Kidney epithelial cell (primary cell): ENCODE measurements around the gene ZNF692. TPM values are rescaled to one million over a fixed set of nuclear protein-coding genes. Genes with fewer than 3 reads are reported as not detected.

Experiments
- DNase-seq: peaks from one replicate; pipeline ENCODE4 v3.0.0-alpha.2; 2010; ENCODE audit warnings: low read depth
- H3K27me3 ChIP-seq: 2 replicates; pipeline ENCODE4 v1.6.0; 2011; ENCODE audit warnings: low read length; ENCODE audit not compliant: control insufficient read depth, insufficient read depth
- H3K36me3 ChIP-seq: 2 replicates; pipeline ENCODE4 v1.5.1; 2011; ENCODE audit warnings: low read length; ENCODE audit not compliant: control insufficient read depth, insufficient read depth
- H3K4me3 ChIP-seq: 2 replicates; pipeline ENCODE4 v1.5.1; 2011; ENCODE audit warnings: low read depth, mild to moderate bottlenecking, control low read depth, low read length
- total RNA-seq: library from RNA; depleted of rRNA; stranded (reverse); fragments of >200 nt; gene quantifications from 2 replicates; pipeline ENCODE4 v1.2.3, GENCODE V29; 2015
- TF ChIP-seq, protein P1 (sequence below): IDR thresholded peaks from 2 replicates; pipeline ENCODE4 v1.5.1; 2011; ENCODE audit warnings: mild to moderate bottlenecking, moderate library complexity, low read length, control low read depth, inconsistent platforms; ENCODE audit not compliant: insufficient read depth, poor library complexity, severe bottlenecking

The ZNF692 gene
- total RNA-seq, 1 donor from 2014 or later, result 20.4 TPM

DNA sequence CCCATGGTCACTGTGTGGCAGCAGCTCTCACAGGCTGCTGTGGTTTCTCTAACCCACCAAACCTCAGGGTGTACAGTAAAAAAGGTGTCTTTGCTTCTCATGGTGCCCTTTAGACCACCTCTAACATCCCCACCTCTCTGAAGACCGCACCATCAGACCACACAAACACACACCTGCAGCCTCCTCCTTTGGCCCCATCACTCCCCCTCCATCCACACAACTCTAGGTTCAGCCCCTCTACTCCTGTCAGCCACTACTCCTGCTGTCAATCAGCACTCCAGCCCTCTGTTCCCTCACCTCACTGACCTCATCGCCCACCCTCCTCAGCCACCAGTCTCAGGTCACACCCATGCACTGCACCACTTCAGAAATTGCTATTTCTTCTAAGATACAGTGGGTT lies 7.5 kb downstream of the ZNF692 start:
- Histone ChIP-seq H3K4me3 (no peak overlapping the region), H3K36me3 (peaks cover 4% of the 10 kb centered on the region), H3K27me3 (no peaks in the 10 kb centered on the region)
- no peak for DNase-seq
- TF ChIP-seq, protein P1, sequence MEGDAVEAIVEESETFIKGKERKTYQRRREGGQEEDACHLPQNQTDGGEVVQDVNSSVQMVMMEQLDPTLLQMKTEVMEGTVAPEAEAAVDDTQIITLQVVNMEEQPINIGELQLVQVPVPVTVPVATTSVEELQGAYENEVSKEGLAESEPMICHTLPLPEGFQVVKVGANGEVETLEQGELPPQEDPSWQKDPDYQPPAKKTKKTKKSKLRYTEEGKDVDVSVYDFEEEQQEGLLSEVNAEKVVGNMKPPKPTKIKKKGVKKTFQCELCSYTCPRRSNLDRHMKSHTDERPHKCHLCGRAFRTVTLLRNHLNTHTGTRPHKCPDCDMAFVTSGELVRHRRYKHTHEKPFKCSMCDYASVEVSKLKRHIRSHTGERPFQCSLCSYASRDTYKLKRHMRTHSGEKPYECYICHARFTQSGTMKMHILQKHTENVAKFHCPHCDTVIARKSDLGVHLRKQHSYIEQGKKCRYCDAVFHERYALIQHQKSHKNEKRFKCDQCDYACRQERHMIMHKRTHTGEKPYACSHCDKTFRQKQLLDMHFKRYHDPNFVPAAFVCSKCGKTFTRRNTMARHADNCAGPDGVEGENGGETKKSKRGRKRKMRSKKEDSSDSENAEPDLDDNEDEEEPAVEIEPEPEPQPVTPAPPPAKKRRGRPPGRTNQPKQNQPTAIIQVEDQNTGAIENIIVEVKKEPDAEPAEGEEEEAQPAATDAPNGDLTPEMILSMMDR, result no peak

- peaks cover 4% of the 10 kb centered on the region for H3K36me3 ChIP-seq
Observed at GRCh38 chr1:248850536-248851251, 8.2 kb downstream of the ZNF692 start.

GRCh38 chr1:248850124-248850523 lies 8.8 kb downstream of the ZNF692 start:
- H3K36me3 ChIP-seq, result peaks cover 4% of the 10 kb centered on the region
- H3K4me3 ChIP-seq, result no peak overlapping the region
- H3K27me3 ChIP-seq, result no peaks in the 10 kb centered on the region
- TF ChIP-seq, protein P1, result no peak
- DNase-seq, result no peak

More at GRCh38 chr1:248850536-248851251, 8.2 kb downstream of the ZNF692 start:
- Histone ChIP-seq H3K27me3 (no peaks in the 10 kb centered on the region), H3K4me3 (no peak overlapping the region)
- TF ChIP-seq, protein P1, result no peak
- no peak for DNase-seq

GRCh38 chr1:248849637-248850036 lies 9.2 kb downstream of the ZNF692 start:
- no peak for DNase-seq
- Histone ChIP-seq H3K27me3 (no peaks in the 10 kb centered on the region), H3K36me3 (peaks cover 4% of the 10 kb centered on the region), H3K4me3 (no peak overlapping the region)
- TF ChIP-seq, protein P1, result no peak

GRCh38 chr1:248849152-248849551 lies 9.7 kb downstream of the ZNF692 start:
- Histone ChIP-seq H3K4me3 (no peak overlapping the region), H3K36me3 (peaks cover 4% of the 10 kb centered on the region), H3K27me3 (no peaks in the 10 kb centered on the region)
- no peak for DNase-seq
- TF ChIP-seq, protein P1, result no peak

DNA sequence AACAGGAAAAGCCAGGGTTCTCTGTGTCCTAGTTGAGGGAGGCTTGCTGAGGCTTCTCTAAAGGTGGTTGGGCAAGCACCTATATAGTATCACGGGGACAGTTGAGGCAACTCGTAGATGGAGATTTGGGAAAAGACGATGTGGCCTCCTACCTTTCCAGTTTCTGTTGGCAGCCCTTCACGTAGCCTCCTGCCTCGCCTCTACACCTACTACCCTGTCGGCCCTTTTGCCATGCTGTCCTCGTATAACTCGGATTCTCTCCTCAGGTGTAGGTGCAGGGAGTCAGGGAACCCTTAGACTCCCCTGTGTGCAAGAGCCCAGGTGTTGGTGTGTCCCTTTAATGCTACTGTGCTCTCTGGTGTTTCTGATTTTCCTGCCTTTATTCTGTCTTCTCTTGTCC lies 10.3 kb downstream of the ZNF692 start:
- H3K36me3 ChIP-seq, result peaks cover 2% of the 10 kb centered on the region
- no peak for DNase-seq
- no peak overlapping the region for H3K4me3 ChIP-seq
- TF ChIP-seq, protein P1, result no peak
- no peaks in the 10 kb centered on the region for H3K27me3 ChIP-seq
